NCI-H187 (cell line): ENCODE results near the gene KHDC4.

Experiments
- DNase-seq, 2 experiments: peaks; one replicate each; lab custom pipeline; 2025; lab: John Stamatoyannopoulos, UW

The KHDC4 gene

DNA sequence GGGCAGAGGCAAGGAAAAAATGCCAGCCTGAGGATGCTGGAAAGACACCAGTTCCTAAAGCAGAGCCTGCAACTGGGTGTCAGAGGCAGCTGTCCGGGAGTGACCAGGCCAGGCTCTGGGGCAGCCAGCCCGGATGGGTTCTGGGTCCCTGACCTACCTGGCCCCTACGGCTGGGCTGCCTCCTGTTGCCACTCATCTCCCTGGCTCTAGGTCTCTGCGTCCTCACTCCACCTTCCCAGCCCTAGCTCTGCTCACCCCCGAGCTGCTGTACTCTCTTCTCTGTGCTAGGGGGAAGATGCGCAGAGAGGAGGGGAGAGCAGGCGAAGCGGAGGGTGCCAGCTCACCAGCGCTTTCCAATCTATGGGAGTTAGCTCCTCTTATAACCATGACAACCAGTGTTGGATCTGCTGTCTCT lies 35.2 kb upstream of the KHDC4 start:
- no peak for DNase-seq

DNA sequence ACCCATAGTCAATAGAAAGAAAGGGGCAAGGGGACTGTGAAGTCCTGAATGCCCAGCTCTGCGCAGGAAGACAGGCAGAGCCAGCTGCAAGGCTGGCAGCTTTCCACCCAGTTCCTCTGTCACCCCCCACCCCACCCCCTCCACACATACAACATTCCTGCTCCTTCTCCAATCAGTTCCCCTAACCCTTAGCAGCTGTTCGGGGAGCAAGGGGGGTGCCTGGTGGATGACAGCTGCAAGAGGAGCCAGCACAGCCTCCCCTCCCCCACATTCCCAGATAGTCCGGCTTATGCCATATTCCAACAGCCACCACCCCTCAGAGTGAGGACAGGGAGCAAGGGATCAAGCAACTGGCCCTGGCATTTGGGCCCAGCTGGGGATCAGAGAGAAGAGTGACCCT lies 34.5 kb upstream of the KHDC4 start:
- DNase-seq: no peak

DNA sequence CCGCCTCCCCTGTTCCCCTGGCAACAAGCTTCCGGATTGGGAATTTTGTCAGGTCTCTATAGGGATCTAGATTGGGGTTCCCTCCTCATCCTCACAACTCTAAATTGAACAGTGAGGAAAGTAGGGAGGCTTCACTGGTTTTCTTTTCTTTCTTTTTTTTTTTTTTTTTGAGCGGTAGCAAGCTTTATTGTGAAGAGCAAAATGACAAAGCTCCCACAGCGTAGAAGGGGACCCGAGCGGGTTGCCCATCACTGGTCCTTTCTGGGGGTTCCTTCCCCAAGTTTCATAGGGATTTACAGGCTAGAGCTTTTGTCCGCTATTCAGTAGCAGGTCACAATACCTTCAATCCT lies 33.8 kb upstream of the KHDC4 start:
- no peak for DNase-seq

DNA sequence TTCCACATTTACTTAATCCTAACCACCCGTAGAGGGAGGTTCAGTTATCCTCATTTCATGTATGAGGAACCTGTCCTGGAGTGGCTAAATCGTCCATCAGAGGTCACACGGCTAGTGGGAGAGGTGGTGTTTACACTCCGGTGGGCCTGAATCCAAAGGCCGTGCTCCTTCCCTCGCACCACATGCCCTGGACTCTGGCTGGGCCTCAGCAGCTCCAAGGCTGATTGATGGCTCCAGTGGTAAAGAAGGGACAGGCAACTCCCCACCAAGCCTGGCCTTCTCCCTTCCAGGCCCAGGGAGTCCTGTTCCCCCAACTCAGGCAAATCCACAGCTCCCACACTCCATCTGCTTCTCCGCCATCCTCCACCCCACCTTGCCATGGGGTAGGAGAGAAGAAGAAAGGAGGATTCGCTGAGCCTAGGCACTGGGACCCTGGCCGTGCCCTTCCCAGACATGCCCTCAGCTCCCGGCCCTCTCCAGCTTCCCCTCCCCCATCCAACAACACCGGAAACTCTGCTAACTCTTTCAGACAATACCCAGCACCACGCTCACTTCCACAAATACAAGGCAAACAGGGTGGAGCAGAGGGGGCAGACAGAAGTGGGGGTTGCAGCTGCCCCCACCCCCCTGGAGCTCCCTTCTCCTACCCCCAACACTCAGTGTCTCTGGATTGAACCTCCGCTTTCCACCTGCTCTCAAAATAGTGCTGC lies 33.3 kb upstream of the KHDC4 start:
- DNase-seq: no peak

DNA sequence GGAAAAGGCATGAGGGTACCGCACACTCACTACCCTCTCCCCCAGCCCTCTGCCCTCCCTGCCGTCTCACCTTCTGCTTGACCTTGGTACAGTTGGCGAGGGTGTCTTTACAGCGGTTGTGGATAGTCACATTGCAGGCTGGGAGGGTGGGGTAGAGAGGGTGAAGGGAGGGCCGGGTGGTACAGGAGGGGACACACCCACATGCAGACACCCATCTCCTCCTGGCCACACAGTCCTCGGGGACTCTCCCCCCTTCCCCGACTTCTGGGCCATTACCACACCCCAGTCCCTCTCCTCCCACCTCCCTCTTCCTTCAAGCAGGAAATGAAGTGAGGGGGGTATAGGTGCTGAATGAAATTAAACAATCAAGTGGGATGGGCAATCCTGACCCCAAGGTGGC lies 32.5 kb upstream of the KHDC4 start:
- no peak for DNase-seq

DNA sequence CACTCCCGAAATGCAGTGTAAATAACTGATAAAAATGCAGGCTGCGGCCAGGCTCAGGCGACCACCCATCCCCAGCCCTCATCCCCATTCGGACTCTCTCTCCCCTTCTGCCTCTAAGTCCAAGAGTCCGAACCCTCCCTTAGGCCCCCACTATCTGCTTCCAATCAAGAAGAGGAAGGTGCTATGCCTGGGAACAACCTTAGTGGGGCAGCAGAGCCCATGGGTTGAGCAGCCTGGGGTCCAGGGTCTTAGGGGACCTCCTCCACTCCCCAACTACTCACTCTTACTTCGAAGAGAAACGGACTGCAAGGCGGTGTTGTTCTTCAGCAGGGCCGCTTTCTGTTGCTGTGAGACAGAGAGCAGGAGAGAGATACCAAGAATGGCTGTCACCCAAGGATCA lies 31.9 kb upstream of the KHDC4 start:
- no peak for DNase-seq

DNA sequence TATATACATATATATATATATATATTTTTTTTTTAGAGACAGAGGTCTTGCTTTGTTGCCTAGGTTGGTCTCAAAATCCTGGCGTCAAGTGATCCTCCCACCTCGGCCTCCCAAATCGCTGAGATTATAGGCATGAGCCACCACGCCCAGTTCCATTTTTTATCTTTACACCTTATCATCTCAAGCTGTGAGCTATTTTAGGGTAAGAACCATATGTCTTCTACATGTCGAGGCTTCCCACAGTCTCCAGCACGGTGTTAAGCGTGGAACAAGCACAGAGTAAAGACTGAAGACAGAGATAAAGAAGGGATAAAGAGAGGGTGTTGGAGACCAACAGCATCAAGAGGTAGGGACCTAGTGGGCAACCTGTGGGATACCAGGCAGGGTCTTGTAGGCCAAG lies 30.0 kb upstream of the KHDC4 start:
- no peak for DNase-seq

DNA sequence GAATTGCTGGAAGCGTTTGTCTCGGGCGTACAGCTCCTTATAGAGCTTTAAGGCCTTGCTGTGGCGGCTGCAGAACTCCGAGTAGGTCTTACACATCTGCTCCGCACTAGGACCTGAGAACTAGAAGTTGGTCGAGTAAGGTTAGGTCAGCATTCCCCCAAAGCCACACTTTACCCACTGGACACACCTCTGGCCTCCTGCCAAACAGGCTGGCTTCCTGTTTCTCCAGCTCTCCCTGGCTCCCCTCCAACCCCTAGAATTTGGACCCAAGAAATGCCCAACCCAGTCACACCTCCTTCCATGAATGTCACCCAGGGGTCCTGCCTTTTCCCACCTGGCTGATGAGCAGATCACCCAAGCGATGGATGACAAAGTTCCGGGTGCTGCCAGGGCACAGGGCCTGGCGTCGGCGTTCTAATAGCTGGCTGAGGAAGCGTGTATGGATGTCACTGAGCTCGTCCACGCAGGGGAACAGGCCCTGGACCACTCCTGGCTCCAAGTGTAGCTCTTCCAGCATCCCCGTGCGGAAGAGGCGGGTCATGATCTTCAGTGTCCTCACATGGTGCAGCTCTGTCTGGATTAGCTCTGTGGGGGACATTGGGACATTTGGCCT lies 28.5 kb upstream of the KHDC4 start:
- no peak for DNase-seq

DNA sequence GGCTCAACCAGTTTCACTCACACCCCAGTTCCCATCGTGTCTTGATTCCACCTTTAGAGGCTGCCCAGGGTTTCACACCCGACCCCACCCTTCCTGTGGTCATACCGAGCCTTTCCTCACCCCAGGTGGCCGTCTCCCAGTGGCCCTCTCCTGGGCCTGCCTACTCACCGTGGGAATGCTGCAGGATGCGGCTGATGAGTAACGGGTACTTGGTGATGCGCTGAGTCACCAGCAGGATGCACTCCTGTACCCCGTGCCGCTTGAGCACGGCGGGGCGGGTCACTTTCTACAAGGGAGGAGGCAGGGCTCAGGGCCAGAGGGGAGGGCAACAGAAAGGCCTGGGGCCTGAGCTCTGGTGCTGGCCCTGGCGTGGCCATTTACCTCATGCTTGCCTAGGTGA lies 27.7 kb upstream of the KHDC4 start:
- no peak for DNase-seq

DNA sequence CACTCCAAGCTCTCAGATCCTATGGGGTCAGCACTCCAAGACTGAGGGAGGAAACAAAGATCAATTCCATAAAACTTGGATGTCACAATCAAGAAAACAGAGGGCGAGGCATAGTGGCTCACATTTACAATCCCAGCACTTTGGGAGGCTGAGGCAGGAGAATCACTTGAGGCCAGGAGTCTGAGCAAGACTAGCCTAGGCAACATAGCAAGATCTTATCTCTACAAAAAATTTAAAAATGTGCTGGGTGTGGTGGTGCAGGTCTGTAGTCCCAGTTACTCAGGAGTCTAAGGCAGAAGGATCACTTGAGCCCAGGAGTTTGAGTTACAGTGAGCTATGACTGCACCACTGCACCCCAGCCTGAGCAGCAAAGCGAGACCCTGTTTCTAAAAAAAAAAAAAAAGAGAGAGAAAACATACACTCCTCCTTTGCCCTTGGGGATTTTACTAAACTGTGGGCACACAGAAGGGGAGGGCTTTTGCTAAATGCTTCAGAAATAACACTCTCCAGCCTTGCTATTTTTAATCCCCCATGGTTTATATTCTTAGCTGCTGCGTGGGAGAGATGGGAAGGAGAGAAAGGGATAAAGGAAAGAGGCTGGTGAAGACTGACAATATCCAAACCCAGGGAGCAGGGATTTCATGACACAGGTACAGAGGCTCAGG lies 26.0 kb upstream of the KHDC4 start:
- DNase-seq: no peak

DNA sequence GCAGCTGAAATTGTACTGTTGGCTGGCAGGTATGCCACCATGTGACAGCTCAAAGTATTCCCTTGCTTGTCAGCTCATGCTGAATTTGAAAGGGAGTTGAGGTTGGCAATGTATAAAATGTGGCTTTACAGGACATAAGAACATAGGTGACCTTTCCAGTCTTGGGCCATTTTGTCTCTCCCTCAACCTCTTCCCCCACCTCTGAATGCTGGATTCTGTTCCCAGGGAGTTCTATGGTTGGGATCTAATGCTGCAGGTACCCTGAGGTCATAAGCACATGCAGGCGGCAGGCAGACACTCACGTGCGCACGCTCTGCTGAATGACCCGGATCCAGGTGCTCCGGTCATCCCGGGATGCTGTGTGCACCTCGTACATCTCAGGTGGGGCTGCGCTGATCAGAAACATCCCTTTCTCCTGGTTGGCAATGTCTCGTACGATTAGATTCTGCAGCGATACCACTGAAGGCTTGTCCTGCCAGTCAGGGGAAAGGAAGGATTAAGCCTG lies 23.2 kb upstream of the KHDC4 start:
- DNase-seq: no peak

DNA sequence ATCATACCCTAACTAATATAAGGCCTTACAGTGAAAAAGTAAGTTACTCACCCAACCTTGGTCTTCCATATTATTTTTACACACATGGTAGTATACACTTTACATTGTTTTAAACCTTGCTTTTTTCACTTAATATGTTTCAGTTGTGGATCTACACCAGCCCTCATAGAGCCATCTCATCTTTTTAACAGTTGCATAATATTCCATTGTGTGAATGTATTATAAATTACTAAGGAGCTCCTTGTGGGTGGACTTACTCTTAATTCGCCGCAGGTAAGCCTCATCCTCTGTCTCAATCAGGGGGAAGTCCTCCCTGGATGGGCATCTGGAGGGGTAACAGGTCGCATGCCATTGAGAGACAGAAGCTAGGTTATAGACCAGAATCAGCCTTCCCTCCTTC lies 20.4 kb upstream of the KHDC4 start:
- DNase-seq: no peak

DNA sequence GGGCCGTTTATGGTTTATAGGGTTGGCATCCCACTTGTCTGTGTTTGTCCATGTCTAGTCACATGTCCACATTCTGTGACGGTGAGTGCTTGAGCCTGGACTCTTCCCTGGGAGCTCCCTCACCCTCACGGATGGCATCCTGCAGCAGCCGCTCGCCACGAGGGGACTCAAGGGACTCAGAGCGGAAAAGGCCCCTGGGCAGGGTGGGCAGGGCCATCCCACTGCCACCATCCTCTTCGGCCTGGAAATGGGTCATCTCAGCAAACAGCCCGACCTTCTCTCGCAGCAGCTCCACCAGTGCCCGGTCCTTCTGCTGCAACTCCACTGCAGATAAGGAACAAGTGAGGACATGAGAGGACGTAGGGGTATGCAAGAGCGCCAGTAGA lies 18.3 kb upstream of the KHDC4 start:
- DNase-seq: peak in 1 of 2 experiments; percentile 44

DNA sequence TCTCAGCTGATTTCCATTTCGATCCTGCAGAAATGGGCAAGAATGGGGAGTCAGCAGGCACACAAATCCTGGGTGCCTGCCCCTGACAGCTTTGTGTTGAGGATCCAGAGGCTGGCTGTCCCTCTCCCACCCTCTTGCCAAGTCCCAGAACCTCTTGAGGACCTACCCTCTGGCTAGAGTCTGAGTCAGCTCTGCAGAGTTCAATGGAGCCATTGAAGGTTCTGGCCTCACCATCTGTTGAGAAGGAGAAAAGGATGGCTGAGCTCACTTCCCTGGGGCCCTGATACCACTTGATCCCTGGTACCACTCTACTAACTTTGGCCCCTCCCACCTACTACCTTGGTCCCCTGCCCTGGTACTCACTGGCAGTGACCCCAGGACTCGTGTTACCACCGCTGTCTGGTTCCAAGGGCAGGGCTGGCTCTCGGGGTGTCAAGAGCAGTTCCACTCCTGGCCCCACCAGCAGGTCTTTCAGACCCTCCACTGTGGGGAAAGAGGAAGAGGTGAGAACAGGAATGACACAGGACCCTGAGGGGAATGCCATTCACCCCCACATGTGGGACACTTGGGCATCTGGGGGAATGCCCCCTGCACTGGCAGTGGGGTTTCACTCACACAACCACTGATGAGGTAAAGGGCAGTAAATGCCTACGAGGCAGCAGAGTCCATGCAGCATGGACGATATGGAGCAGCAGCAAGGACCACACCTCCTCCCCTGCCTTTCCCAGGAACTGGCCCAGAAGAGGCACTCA lies 17.7 kb upstream of the KHDC4 start:
- no peak for DNase-seq

DNA sequence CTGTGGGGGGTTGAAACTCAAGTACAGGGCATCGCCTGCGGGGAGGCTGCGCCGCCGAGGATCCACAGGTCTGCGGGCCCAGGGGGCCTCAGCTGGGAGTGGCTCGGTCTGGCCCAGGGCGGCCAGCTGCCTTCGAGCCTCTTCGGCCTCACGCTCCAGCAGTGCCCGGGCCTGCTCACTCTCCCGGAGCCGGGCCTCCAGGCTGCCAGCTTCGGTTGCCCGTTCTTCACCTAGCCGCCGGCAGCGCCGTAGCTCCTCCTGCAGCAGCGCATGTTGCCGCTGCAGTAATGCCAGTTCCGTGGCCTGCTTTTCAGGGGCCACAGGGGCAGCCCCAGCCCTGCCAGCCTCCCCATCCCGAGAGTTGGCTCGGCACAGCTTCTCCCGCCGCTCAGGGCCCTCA lies 16.6 kb upstream of the KHDC4 start:
- no peak for DNase-seq

DNA sequence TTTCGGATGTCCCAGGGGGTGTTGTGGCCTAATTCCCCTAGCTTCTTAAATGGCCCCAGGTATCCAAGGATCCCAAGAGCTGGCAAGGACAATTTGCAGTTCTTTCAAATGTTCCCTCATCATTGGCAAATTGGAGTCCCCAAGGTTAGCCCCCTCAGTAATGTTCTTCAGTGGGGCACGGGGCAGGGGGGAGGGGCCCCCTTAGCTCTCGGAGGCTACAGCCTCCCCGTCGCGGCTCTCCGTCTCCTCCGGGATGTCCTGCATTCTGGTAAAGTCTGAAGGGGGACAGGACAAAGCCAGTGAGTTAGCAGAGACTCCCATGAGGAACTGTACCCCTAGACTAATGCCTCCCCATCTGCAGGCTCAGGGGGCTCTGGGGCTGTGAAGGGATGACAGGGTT lies 13.5 kb upstream of the KHDC4 start:
- no peak for DNase-seq

DNA sequence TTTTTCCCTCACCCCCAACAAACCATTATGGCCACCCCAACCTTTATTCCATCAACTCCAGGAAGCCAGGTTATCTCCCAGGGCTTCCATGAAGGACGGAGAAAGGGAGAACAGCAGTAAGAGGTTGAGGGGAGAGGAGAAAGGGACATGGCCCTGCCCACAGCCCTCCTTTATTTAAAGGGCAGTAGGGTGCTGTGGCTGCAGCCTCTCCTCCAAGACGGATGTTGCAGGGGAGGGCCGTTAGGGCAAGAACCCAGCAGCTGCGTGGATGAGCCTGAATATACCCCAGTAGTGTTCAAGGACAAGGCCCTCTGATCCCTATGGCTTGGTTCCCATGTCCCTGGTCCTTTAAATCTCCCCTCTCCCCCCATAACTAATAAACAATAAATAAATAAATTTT lies 13.1 kb upstream of the KHDC4 start:
- no peak for DNase-seq

DNA sequence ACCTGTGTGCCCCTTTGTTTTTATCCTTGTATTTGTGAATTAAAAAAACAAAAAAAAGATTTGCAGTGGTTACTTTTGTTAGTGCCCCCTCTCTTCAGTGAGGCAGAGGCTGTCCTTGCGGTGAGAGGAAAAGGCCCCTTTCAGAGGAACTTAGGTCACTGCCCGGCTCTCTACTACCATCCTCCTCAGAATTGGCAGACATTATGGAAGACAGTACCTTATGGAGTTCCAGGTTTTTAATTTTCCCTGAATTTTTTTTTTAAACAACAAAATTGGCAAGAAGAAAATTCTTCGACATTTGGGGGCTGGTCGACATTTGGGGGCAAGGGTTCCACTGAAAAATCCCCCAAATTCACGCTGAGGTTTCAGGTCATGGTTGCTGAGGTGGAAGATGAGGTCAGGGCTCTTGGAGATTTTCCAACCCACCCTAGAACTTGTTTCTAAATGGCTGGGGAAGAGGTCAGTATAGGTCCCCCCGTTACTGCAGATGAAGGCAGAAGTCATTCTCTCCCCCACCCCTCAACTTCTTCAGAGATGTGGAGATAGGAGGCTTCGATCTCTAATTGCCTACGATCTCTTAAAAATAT lies 12.5 kb upstream of the KHDC4 start:
- DNase-seq: no peak

DNA sequence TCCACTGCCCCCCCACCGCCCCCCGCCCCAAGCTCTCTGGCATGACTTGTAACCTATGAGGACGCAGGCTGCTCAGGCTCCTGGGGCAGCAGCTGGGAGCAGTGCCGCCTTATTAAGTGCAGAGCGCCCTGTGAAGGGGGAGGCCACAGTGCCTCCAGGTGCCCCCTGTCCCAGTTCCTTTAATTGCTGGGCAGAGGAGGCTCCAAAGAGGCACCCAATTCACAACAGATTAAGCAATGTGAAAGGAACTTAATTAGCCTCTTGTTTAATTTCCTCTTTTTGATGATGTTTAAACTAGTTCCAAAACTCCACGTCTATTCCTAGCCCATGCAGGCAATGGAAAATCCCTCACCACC lies 10.2 kb upstream of the KHDC4 start:
- DNase-seq: no peak

DNA sequence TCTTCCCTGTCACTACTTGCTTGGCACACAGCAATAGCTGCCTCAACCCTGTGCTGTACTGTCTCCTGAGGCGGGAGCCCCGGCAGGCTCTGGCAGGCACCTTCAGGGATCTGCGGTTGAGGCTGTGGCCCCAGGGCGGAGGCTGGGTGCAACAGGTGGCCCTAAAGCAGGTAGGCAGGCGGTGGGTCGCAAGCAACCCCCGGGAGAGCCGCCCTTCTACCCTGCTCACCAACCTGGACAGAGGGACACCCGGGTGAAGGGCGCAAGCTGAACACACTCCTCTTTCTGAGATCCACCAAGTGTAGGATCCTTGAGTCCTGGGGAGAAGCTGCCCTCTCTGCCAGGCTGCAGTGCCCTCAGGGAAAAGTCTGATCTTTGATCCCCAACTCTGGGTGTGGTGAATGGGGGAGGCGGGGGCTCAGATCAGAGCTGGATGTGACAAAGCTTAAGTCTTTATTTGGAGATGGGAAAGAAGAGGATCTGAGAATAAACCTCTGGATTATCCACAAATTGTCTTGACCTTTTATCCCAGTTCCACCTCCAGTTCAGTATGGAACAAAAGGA lies 8.4 kb upstream of the KHDC4 start:
- DNase-seq: no peak

DNA sequence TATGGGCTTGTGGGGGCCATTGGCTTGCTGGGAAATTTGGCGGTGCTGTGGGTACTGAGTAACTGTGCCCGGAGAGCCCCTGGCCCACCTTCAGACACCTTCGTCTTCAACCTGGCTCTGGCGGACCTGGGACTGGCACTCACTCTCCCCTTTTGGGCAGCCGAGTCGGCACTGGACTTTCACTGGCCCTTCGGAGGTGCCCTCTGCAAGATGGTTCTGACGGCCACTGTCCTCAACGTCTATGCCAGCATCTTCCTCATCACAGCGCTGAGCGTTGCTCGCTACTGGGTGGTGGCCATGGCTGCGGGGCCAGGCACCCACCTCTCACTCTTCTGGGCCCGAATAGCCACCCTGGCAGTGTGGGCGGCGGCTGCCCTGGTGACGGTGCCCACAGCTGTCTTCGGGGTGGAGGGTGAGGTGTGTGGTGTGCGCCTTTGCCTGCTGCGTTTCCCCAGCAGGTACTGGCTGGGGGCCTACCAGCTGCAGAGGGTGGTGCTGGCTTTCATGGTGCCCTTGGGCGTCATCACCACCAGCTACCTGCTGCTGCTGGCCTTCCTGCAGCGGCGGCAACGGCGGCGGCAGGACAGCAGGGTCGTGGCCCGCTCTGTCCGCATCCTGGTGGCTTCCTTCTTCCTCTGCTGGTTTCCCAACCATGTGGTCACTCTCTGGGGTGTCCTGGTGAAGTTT lies 7.8 kb upstream of the KHDC4 start:
- no peak for DNase-seq
